Measurements from ENCODE around the gene LRRC40. TPM values are rescaled to one million over a fixed set of nuclear protein-coding genes. Genes with fewer than 3 reads are reported as not detected.

Gene LRRC40
- total RNA-seq, 1 donor from 2014 or later, result 10.5 TPM

- intact Hi-C loops (cut with DNase I), result no loop called here
- no peaks in the 10 kb centered on the region for H3K36me3 ChIP-seq
- ATAC-seq, result no peak
Observed at GRCh38 chr1:70101231-70101630, 104.1 kb downstream of the LRRC40 start.

More at GRCh38 chr1:70101231-70101630, 104.1 kb downstream of the LRRC40 start:
- Histone ChIP-seq H3K27me3 (ENCODE audit: low read depth) (no peaks in the 10 kb centered on the region), H3K9me3 (no peaks in the 10 kb centered on the region), H3K4me1 (no peaks in the 10 kb centered on the region), H3K27ac (no peak overlapping the region), H3K4me3 (no peak overlapping the region)
- DNase-seq, result no peak
- TF ChIP-seq CTCF (IDR thresholded peaks at IDR 0.05), result no peak

Other genes starting within 250 kb of the LRRC40 start
- 143 TPM for gene SRSF11, start 15.8 kb upstream of the LRRC40 start, total RNA-seq
- gene ANKRD13C, start 149.1 kb upstream of the LRRC40 start, total RNA-seq, result 18.0 TPM
- gene CTH, start 205.7 kb upstream of the LRRC40 start, total RNA-seq, result 5.0 TPM